Gastrocnemius medialis (tissue), 4 donors: ENCODE measurements around the gene TRIO. TPM values are rescaled to one million over a fixed set of nuclear protein-coding genes. Genes with fewer than 3 reads are reported as not detected.

ENCODE experiments used
- ATAC-seq, 2 donors: fragments of 150-250 bp; one replicate each; pipeline ENCODE4 v1.9.1; 2016
- DNase-seq, 2 donors: peaks; one replicate each; pipeline ENCODE4 v3.0.0-alpha.2; 2019
- H3K27ac ChIP-seq, 4 donors: fragments of 200-600 bp; sonication (generic); 1 replicate in 1 of 4; 2 replicates in 3 of 4; pipeline ENCODE4 v1.5.1; 2016 to 2018; ENCODE audit warnings: mild to moderate bottlenecking in 2 of 4, moderate library complexity in 1 of 4
- H3K27me3 ChIP-seq, 3 donors: fragments of 200-600 bp; sonication (generic) in 2 of 3; 1 replicate in 1 of 3; 2 replicates in 2 of 3; pipeline versions ENCODE4 v1.5.1 to v1.6.0; 2016 to 2019; ENCODE audit warnings: mild to moderate bottlenecking in 1 of 3, moderate library complexity in 1 of 3
- H3K36me3 ChIP-seq, 2 donors: fragments of 200-600 bp; sonication (generic) in 1 of 2; one replicate each; pipeline ENCODE4 v1.5.1; 2017 to 2018
- H3K4me1 ChIP-seq, 2 donors: fragments of 200-600 bp; sonication (generic) in 1 of 2; one replicate each; pipeline ENCODE4 v1.5.1; 2016 to 2017; ENCODE audit warnings: mild to moderate bottlenecking in 2 of 2
- H3K4me3 ChIP-seq, 4 donors: fragments of 200-600 bp; sonication (generic) in 3 of 4; 1 replicate in 1 of 4; 2 replicates in 3 of 4; pipeline ENCODE4 v1.5.1; 2016 to 2019; ENCODE audit warnings: mild to moderate bottlenecking in 2 of 4
- H3K9me3 ChIP-seq, 3 donors: fragments of 200-600 bp; sonication (generic) in 2 of 3; 1 replicate in 1 of 3; 2 replicates in 2 of 3; pipeline ENCODE4 v1.5.1; 2016 to 2019
- POLR2A ChIP-seq, 2 donors: fragments of 450-650 bp; IDR thresholded peaks; one replicate each; pipeline ENCODE4 v1.6.1; 2017; ENCODE audit warnings: antibody characterized with exemption in 2 of 2, mild to moderate bottlenecking in 2 of 2, moderate library complexity in 2 of 2
- in situ Hi-C, 4 donors: fragments of 200-750 bp; cut with MboI; loops; one replicate each; pipeline versions ENCODE4 v1.15.0 to v1.8.0; 2017; ENCODE audit warnings: low sequenced_read_pairs in 4 of 4
- intact Hi-C: fragments of 100-400 bp; cut with DNase I; formaldehyde crosslinking; loops from one replicate; pipeline ENCODE4 v1.15.1; 2023; ENCODE audit warnings: low total_unique reads
- total RNA-seq, 4 donors: library from RNA; depleted of rRNA; stranded (reverse); fragments of >200 nt; gene quantifications; one replicate each; pipeline versions ENCODE4 v1.1.0 to v1.2.3, GENCODE V29; 2016
- TF ChIP-seq, protein P1 (sequence below), 5 experiments: fragments of 450-650 bp in 3 of 5; fragments of 200-600 bp in 2 of 5; sonication (generic) in 2 of 5; IDR thresholded peaks in 4 of 5; conservative IDR thresholded peaks in 1 of 5; 1 replicate in 4 of 5; 2 replicates in 1 of 5; pipeline ENCODE4 v1.5.1; 2016 to 2019; ENCODE audit warnings: antibody characterized with exemption in 5 of 5, mild to moderate bottlenecking in 3 of 5, moderate library complexity in 3 of 5

TRIO gene
- total RNA-seq, 4 donors from 2014 or later, result 31.5 to 57.5 (median 50.4) TPM

DNA sequence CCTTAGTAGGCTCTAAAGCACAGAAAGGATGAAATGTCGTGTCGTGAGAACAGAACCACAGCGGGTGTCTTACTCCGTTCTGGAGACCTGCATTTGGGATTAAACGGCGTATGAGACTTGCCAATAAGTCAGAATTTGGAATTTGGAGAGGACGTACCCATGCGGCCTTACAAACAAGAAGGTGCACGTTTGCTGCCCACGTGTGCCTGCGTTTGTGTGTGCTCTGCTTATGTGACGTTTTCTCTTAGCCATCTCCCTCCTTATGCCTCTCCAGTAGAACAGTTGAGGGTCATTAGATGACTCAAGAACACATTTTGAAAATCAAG, 266.9 kb downstream of the TRIO start:
- no peaks in the 10 kb centered on the region for H3K4me1 ChIP-seq
- H3K4me3 ChIP-seq, result no peak overlapping the region
- DNase-seq (no peak), ATAC-seq (no peak)
- peaks cover 0 to 47% of the 10 kb centered on the region in 2 donors for H3K36me3 ChIP-seq
- in situ Hi-C loops, result no loop called here
- no peak for TF ChIP-seq POLR2A (IDR thresholded peaks at IDR 0.05)
- TF ChIP-seq, protein P1, sequence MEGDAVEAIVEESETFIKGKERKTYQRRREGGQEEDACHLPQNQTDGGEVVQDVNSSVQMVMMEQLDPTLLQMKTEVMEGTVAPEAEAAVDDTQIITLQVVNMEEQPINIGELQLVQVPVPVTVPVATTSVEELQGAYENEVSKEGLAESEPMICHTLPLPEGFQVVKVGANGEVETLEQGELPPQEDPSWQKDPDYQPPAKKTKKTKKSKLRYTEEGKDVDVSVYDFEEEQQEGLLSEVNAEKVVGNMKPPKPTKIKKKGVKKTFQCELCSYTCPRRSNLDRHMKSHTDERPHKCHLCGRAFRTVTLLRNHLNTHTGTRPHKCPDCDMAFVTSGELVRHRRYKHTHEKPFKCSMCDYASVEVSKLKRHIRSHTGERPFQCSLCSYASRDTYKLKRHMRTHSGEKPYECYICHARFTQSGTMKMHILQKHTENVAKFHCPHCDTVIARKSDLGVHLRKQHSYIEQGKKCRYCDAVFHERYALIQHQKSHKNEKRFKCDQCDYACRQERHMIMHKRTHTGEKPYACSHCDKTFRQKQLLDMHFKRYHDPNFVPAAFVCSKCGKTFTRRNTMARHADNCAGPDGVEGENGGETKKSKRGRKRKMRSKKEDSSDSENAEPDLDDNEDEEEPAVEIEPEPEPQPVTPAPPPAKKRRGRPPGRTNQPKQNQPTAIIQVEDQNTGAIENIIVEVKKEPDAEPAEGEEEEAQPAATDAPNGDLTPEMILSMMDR (IDR thresholded peaks at IDR 0.05 in 4 of 5, conservative IDR thresholded peaks at IDR 0.05 in 1 of 5), result no peak
- peak overlapping the region; percentile 9 to 64 (median 53) for H3K27ac ChIP-seq
- intact Hi-C loops, result no loop called here
- H3K27me3 ChIP-seq, result no peaks in the 10 kb centered on the region
- H3K9me3 ChIP-seq, result no peaks in the 10 kb centered on the region

DNA sequence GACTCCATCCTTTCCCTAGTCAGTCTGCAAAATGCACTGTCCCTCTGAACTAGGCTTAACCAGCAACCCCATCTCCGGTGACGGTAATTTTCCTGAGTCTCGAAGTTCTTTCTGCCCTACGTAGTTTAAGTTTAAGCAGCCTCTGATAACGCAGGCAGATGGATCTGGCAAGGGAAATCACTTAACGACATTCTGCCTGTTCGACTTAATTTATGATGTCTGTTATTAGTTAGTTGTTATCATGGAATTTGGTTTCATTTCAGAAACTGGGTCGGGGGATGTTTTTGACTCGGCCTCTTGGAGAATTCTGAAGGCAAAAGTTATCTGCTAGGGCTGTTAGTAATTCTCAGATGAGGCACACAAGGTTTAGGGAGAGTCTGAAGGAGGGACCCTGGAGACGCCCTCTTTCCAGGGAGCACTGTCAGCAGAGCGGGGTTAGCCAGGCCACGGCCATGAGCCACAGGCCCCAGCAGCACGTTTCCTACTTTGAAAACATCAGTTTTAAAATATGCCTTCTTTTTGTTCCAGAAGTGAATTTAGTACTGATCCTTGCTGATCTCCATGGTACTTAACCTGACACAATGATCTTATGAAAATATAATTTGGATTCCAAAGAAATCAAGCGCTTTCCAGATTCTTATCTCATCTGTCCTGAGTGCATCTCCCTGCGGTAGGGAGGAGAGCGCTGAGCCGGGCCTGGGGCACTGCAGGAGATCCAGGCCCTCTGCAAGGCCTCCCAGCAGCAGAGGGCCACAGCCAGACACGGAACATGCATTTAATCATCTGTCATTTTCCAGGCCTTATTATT, 267.5 kb downstream of the TRIO start:
- Histone ChIP-seq H3K9me3 (no peaks in the 10 kb centered on the region), H3K4me3 (no peak overlapping the region), H3K36me3 (peaks cover 0 to 51% of the 10 kb centered on the region in 2 donors), H3K27ac (peak overlapping the region; percentile 9 to 64 (median 53)), H3K27me3 (no peaks in the 10 kb centered on the region), H3K4me1 (no peaks in the 10 kb centered on the region)
- no peak for DNase-seq
- intact Hi-C loops, result no loop called here
- ATAC-seq, result peak in 1 of 2 donors; percentile 15
- TF ChIP-seq, protein P1 (IDR thresholded peaks at IDR 0.05 in 4 of 5, conservative IDR thresholded peaks at IDR 0.05 in 1 of 5), result no peak
- TF ChIP-seq POLR2A (IDR thresholded peaks at IDR 0.05), result no peak
- in situ Hi-C loops, result no loop called here

DNA sequence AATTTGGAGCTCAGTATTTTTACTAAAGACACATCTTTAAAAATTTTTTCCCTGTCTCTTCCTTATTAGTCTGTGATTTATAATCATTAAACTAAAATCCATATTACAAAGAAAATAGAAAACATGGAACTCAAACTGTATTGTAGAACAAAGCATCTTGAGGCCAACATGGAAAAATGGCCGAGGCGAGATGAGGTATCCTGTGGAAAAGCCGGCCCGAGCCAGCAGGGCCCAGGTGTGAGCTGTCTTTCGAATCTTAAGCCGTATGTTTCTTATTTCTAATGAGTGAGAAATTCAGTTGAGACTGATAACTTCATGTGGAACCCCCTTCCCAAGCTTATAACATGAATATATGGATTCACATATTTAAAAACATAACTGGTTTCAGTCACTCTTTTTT, 268.1 kb downstream of the TRIO start:
- Histone ChIP-seq H3K36me3 (peaks cover 0 to 46% of the 10 kb centered on the region in 2 donors), H3K27ac (peak overlapping the region in 3 of 4 donors; percentile 49 to 64 (median 57))
- intact Hi-C loops, result no loop called here

DNA sequence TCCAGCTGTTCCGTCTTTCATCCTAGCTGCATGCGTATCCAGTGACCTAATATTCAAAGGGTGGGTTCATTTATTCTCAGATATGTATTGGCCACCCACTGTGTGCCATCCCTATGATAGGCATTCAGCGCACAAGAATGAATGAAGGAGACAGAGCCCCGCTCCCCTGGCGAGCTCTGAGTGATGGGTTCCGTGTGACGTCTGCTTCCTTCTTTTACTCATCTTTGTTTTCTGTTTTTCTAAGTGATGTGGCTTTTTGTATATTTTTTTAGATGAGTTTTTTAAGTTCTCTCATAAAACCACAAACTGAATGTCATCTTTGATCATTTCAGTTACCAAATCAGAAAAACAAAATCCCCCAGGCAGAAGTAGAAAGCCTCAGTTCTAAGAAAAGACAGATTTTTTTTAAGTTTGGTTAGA, 270.2 kb downstream of the TRIO start:
- DNase-seq, result no peak
- in situ Hi-C loops, result no loop called here
- Histone ChIP-seq H3K27ac (no peak overlapping the region), H3K36me3 (peaks cover 0 to 26% of the 10 kb centered on the region in 2 donors), H3K9me3 (no peaks in the 10 kb centered on the region), H3K4me1 (no peaks in the 10 kb centered on the region), H3K27me3 (no peaks in the 10 kb centered on the region), H3K4me3 (no peak overlapping the region)
- intact Hi-C loops, result no loop called here
- ATAC-seq, result no peak
- TF ChIP-seq POLR2A (IDR thresholded peaks at IDR 0.05), result no peak
- TF ChIP-seq, protein P1 (IDR thresholded peaks at IDR 0.05 in 4 of 5, conservative IDR thresholded peaks at IDR 0.05 in 1 of 5), result no peak

More for the DNA sequence above, 268.1 kb downstream of the TRIO start:
- TF ChIP-seq POLR2A (IDR thresholded peaks at IDR 0.05), result no peak
- TF ChIP-seq, protein P1 (IDR thresholded peaks at IDR 0.05 in 4 of 5, conservative IDR thresholded peaks at IDR 0.05 in 1 of 5), result no peak
- DNase-seq (no peak), ATAC-seq (no peak)
- in situ Hi-C loops, result no loop called here
- no peaks in the 10 kb centered on the region for H3K9me3 ChIP-seq
- no peaks in the 10 kb centered on the region for H3K4me1 ChIP-seq
- H3K27me3 ChIP-seq, result no peaks in the 10 kb centered on the region
- no peak overlapping the region for H3K4me3 ChIP-seq
